ENCODE results near the gene SMC3. TPM values are rescaled to one million over a fixed set of nuclear protein-coding genes. Genes with fewer than 3 reads are reported as not detected.
"Not testable (repeated sequence)": the region's sequence is repeated elsewhere in the genome, so short reads cannot be mapped to it uniquely, and the experiment has no call there.

The SMC3 gene
- 15.9 and 16.5 TPM in 2 replicates for total RNA-seq (2014; rRNA removed; shearing (Covaris generic); ENCODE audit: low replicate concordance)

DNA sequence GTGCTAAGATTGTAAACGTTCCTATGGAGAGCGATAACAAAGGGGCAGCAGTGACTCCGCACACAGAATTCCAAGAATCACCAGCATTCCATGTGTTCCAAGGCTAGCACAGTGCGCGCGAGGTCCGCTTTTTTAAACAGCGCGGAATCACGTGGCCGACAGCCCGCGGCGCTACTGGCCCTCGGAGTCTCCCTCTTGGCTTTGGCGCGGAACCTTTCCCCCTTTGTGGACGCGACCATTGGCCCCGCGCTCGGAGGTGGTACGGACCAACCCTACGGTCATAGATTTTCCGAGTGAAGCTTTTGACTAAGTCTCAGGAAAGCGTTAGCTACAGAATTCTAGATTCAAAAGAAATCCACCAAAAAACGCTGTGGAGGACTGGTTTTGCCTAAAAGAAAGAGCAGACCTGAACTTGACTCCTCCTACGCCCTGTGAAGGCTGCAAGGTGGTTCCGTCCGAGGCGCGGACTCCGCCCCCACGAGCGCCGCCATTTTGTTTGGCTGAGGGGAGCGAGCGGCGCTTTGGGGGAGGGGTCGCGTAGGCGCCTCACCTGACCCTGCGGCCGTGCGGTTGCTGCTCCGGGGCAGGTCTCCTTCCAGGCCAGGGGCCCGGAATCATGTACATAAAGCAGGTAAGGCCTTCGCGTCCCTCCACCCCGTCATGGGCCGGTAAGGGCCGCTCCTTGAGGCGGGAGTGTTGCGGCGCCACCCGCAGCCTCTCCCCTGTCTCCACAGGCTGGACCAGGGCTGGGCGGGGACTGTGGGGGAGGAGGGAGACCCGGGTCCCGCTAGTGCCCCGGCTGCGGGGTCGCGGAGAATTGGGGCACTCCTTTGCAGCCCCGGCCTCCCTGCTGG is at the start of gene SMC3:
Gene SMC3 (plus strand): TSS at position 495 of the 854 bp plus-strand sequence. CDS start 122 bp downstream, at position 617.
- peak; percentile 96 for DNase-seq (ENCODE audit: low read depth)
- in situ Hi-C loops (cut with HindIII; ENCODE audit: low pct_unique_long_range_greater_than_20kb, low sequenced_read_pairs) = loop anchor here (25.0 kb wide), 1 partner anchor 230 kb away; no protein-coding TSS in a partner anchor

DNA sequence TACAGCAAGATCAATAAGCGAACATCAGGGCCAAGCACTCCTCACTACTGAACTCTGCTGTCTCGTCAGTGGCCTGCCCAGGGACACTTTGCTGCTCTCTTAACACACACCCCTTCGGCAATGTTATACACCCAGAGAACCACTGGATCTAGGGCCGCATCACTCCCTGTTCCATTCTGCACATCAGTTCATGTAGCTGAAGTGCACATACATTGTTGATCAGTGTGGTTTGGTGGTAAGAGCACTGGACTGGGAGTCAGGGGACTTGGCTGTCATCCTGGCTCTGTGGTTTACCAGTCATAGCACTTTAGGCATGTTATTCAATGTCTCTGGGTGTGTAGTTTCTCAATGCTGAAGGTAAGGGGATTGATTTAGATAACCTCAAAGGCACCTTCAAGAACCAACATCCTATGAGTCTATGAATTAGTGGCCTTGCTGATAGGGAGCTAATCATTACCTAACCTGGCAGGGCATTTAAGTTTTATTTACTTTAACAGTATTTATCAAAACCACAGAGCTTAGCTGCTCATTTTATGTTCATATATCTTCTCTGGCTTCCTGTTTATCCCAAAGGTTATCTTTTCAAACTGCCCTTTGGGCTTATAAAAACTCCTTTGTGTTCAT is 45.0 kb upstream of the SMC3 start:
- in situ Hi-C loops (cut with HindIII; ENCODE audit: low pct_unique_long_range_greater_than_20kb, low sequenced_read_pairs) = no loop called here
- DNase-seq (ENCODE audit: low read depth) = no peak

DNA sequence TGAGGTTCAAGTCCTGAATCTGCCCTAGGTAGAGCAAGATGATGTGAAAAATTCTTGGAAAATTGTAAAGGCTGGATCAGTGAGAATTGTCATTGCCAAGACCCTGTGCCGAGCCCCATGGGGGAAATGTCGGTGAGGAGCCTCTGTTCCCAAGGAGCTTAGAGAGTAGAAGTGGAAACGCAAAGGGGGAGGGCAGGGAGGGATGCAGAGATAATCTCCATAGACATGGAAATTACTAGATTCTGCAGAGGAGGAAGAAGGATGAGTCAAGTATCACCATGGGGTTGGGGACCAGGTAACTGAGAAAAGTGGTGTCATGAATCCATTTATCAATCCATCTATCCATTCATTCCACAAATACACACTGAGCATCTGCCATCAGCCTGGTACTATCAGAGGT is 43.8 kb upstream of the SMC3 start:
- in situ Hi-C loops (cut with HindIII; ENCODE audit: low pct_unique_long_range_greater_than_20kb, low sequenced_read_pairs) = no loop called here
- DNase-seq (ENCODE audit: low read depth) = no peak

DNA sequence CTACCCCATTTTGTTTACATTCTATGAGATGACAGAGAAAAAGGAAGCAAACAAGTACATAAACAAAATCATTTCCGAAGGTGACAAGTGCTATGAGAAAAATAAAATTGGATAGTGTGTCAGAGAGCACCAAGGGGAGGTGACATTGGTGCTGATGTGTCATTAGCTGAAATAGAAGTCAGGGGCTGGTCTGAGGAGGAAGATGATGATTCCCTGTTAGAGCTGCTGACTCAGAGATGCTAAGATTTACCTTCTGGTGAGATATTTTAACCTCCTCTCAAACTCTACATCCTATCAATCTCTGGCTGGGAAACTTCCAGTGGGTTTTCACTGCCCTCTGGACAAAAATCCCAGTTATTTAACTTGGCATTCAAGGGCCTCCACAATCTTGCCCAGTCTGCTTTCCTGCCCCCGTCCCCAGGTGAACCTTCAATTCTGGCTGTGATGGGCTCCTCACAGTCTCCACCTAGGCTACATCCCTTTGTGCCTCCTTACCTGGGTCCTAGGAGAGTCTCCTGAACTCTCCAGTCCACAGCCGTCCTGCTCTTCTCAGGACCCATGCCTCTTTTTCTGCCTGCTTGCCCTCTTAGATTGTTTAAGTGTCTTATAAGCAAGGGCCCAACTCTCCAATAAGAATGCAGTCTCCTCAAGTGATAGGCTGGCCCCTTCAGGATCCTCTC is 43.2 kb upstream of the SMC3 start:
- in situ Hi-C loops (cut with HindIII; ENCODE audit: low pct_unique_long_range_greater_than_20kb, low sequenced_read_pairs) = no loop called here
- no peak for DNase-seq (ENCODE audit: low read depth)

DNA sequence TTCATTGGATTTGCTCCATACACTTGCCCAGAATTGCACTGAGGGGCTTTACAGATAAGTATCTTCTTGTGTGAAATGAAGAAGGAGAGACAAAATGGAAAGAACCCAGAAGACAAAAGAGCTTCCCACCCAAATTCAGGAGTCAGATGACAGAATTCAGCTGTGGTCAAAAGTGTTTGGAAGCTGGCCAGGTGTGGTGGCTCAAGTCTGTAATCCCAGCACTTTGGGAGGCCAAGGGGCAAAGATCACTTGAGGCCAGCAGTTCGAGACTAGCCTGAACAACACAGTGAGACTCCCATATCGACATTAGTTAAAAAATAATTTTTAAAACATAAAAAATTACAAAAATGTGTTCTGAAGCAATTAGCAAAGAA is 42.6 kb upstream of the SMC3 start:
- DNase-seq (ENCODE audit: low read depth) = no peak
- in situ Hi-C loops (cut with HindIII; ENCODE audit: low pct_unique_long_range_greater_than_20kb, low sequenced_read_pairs) = no loop called here

DNA sequence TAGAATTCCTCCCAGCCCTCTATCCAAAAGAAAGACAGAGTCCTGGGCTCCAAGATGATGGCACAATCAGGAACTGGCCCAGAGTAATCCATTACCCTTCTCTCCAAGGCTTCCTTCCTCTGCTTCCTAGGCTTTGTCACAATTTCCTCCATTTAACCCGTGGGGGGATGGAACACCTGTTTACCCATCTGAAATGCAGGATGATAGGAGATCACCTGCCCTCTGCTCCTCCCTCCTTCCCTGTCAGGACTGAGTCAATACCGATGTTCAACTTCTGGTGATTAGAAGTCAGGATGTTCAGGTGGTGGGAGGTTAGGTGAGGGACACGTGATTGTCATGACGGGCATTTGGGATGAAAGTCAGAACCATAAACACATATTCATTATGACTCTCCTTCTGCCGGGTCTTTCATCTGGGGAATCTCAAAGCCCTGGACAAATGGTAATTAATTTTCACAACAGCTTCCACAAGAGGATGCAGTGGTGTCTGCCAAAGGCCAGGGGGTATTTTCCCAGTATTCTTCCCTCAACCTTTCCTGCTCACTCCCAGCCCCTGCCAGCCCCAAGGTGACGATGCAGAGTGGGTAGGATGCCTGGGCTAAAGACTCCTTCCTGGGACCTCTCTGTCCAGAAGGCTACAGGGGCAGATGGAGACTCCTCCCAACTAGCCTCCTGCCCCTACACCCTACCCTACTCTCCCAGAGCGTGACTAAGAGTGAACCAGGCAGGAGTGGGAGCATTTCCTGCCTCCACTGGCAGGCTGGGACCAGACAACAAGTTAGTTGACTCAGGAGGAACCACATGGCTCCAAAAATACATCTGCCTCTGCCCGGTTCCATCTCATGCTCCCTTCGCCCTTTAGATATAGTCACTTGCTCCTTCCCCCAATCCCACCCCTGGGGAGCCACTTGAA is 41.9 kb upstream of the SMC3 start:
- no peak for DNase-seq (ENCODE audit: low read depth)
- in situ Hi-C loops (cut with HindIII; ENCODE audit: low pct_unique_long_range_greater_than_20kb, low sequenced_read_pairs) = no loop called here

DNA sequence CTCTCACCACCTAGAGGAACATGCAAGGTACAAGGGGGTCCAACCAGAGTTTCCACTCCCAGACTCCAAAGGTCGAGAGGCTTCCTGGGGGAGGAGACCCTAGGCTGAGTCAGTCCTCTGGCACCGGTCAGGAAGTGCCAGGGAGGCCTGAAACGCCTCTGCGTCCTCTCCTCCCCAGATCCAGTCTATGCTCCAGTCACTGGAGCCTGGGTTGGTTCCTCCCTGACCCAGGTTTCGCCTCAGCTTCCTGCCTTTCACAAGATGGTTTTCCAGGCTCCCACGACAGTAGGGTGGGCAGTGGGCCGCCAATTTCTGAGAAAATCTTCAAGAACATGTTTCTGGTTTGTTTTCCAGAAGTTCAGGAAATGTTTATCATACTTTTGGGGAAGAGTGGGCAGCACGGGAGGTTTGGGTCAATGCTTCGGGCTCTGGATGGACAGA is 39.7 kb upstream of the SMC3 start:
- DNase-seq (ENCODE audit: low read depth) = no peak

DNA sequence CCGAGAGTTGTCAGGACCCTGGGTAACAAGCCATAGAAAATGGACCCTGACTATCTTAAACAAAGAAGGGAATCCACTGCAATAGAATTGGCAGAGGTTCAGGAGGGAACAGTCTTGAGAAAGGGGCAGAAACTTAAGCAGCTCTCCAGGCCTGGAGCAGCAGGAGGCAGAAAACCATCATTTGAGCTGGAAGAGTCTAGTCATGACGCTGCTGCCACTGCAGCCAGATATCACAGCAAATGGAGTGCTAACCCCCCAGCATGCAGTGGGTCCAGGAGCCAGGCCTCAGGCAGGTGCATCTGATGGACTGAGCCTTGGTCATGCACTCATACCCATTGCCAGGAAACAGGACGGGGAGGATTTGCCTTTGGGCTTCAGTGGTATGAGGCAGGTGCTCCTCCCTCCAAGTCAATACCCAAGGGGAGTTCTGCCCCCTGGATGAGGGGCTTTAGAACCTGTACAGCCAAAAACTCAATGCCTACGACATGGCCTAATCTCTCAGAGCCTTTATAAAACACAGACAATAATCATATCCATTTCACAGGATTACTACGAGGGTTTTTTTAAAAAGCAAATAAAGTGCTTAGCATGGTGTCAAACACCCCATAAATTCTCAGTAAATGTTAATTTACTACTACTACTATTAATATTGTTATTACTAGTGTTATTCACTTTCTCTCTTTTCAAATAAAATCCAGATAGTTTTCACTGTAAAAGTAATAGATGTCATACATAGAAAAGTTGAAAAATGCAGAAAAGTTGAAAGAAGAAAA is 39.1 kb upstream of the SMC3 start:
- in situ Hi-C loops (cut with HindIII; ENCODE audit: low pct_unique_long_range_greater_than_20kb, low sequenced_read_pairs) = no loop called here
- no peak for DNase-seq (ENCODE audit: low read depth)

More for the DNA sequence above, 39.7 kb upstream of the SMC3 start:
- in situ Hi-C loops (cut with HindIII; ENCODE audit: low pct_unique_long_range_greater_than_20kb, low sequenced_read_pairs) = no loop called here

DNA sequence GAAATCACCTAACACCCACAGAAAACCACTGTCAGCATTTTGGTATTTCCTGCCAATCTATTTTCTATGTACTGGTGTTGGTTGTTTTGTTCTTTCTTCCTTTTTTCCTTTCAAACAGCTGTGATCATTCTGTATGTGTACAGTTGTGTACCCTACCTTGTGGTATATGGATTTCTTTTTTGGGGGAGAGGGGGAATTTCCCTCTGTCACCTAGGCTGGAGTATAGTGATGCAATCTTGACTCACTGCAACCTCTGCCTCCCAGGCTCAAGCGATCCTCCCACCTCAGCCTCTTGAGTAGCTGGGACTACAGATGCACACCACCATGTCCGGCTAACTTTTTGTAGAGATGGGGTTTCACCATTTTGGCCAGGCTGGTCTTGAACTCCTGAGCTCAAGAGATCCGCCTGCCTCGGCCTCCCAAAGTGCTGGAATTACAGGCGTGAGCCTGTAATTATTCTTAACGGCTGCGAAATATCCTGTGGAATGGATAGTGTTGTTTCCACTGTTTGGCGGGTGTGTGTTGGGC is 38.4 kb upstream of the SMC3 start:
- in situ Hi-C loops (cut with HindIII; ENCODE audit: low pct_unique_long_range_greater_than_20kb, low sequenced_read_pairs); DNase-seq (ENCODE audit: low read depth): not testable (repeated sequence)

DNA sequence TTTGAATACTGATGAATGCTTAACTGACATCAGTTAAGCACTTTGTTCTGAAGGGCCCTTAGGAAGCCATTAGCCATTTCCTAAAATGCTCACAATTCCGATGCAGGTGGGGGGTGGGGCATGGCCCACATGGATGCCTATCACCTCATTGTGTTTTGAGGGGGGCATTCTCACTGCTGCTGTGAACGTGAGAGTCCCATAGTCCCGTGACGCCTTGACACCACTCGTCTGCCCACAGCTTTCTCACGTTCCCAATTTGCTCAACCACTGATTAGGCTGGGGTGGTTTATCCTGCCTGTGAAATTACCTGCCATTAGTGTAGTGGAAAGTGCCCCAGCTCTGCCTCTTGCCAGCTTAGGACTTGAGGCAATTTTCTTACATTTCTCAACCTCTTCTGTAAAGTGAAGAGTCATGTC is 37.9 kb upstream of the SMC3 start:
- in situ Hi-C loops (cut with HindIII; ENCODE audit: low pct_unique_long_range_greater_than_20kb, low sequenced_read_pairs) = no loop called here
- DNase-seq (ENCODE audit: low read depth) = no peak

DNA sequence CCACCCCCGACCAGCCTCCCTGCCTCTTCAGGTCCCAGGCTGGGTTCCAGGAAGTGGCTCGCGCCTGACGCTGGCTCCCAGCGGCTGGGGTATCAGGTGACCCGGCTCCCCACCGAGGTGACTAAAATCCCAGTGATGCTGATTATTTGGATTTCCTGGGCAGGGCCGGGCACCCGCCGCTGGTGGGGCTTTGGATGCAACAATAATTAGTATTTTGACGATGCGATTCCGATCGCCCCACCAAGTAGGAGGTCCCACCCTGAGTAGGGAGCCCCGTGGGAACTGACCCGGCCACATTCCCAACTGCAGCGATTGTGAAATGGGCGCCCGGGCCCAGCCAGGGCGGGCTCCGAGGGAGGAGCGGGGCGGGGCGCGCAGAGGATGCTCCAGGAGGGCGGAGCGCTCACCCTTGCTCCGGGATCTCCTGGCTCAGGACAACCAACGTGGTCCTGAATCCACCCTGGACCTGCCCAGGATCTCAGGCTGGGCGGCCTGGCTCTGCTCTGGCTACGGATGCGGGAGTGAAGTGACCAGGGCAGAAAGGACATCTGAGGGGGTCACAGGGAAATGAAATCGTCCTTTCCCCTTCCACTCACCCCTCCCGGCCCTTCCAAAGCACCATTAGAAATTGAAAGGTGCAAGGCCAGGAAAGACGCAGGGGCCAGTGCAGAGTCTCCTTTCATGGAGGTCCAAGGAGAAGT is 37.2 kb upstream of the SMC3 start:
- DNase-seq (ENCODE audit: low read depth) = peak; percentile 66
- in situ Hi-C loops (cut with HindIII; ENCODE audit: low pct_unique_long_range_greater_than_20kb, low sequenced_read_pairs) = no loop called here

DNA sequence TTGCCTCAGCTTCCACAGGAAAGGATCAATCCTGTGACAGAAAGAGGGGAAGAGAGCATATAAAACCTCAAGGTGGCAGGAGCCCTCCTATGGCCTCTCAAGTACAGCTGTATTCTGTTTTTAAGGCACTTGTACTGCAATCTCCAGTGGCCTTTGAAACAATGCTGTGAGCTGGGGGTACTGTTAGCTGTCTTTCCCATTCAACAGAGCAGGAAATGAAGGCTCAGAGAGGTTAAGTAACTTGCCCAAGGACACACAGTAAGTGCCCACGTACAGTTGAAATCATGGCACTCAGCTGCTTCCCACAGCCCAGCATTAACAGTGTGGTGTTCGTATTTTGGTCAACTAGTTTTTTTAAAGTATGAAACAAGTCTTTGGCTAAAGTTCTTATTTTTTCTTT is 35.8 kb upstream of the SMC3 start:
- in situ Hi-C loops (cut with HindIII; ENCODE audit: low pct_unique_long_range_greater_than_20kb, low sequenced_read_pairs) = no loop called here
- DNase-seq (ENCODE audit: low read depth) = no peak

DNA sequence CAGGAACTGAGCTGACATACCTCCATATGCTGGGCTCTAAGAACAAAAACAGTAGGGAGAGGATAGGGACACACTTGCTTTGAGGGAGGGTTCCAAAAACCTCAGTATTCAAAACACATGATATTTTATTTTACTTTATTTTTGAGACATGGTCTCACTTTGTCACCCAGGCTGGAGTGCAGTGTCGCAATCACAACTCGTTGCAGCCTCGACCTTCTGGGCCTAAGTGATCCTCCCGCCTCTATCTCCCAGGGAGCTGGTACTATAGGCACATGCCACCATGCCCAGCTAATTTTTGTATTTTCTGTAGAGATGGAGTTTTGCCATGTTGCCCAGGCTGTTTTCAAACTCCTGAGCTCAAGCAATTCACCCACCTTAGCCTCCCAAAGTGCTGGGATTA is 34.9 kb upstream of the SMC3 start:
- DNase-seq (ENCODE audit: low read depth); in situ Hi-C loops (cut with HindIII; ENCODE audit: low pct_unique_long_range_greater_than_20kb, low sequenced_read_pairs): not testable (repeated sequence)

DNA sequence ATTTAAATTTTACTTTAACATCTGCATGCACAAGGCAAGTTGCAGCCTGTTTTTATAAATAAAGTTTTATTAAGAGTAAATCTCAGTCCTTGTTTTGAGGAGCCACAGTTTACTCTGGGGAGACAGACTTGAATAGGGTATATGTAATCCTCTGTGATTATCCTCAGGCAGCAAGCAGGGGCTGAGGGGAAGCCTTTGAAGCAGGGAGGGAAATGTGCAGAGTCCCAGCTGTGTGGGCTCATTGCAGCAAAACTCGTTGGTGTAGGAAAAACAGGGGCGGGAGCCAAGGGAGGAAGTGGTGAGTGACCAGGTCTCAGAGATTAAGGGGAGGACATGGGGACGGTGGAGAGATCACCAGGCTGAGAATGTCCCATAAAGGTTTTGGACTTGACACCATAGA is 34.3 kb upstream of the SMC3 start:
- in situ Hi-C loops (cut with HindIII; ENCODE audit: low pct_unique_long_range_greater_than_20kb, low sequenced_read_pairs) = no loop called here

DNA sequence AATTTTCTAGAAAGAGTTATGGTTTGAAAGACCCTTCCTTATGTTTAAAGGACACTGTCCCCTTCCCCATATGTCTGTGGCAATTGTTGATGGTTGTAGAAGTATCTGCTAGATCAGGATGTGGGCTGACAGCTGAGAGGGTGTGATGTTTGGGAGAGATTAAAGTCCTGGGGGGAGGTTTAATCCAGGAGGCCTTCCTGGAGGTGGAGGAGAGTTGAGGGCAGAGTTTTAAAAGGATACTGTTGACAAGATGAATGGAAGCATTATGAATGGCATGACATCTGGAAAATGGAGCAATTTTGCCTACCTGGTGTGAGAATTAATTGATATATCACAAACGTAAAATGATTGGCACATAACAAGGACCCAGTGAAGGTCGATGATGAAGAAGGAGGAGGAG is 32.9 kb upstream of the SMC3 start:
- in situ Hi-C loops (cut with HindIII; ENCODE audit: low pct_unique_long_range_greater_than_20kb, low sequenced_read_pairs) = no loop called here
- no peak for DNase-seq (ENCODE audit: low read depth)

More for the DNA sequence above, 34.3 kb upstream of the SMC3 start:
- DNase-seq (ENCODE audit: low read depth) = no peak

DNA sequence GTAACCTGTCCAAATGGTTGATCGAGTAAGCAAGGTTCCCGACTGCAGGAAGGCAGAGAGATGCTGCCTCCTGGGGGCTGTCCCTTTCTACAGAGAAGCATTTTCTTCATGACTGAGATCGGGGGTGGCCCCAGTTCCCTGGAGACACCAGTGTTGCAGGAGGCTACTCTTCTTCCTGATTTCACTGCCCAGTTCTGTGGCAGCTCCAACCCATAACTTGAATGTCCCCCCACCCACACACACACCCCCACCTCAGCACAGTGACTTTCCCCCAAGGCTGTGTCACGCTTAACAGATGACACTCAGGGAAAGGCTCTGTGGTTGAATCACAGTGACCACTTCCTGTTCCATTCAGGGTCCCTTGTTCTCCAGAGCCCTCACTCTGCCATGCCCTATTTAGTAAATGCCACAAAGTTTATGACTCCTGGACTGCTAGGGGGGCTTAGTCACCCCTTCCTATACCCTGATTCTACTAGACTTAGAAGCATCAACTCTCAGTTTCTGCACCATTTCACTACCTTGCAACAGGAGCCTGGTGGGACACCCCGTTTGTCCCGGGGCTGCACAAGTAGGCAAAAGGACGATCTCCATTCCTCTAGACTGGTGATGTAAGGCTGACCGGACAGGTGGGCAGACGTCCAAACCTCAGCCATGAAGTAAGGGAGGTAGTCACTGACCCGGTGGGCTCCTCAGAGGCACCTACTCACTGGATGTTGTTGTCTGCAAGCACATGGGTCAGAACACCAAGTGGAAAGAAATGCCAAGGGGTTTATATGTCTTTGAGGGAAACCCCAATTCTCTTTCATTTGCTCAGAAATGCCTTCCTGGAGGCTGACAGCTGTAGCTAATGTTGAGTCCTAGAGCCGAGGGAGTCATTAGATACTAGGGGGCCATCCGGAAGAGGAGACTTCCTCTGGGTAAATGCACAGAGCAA is 31.3 kb upstream of the SMC3 start:
- peak; percentile 53 for DNase-seq (ENCODE audit: low read depth)
- in situ Hi-C loops (cut with HindIII; ENCODE audit: low pct_unique_long_range_greater_than_20kb, low sequenced_read_pairs) = no loop called here

Data from Caki2 (cell line).